HG03066 (cell line): Measurements from ENCODE around the gene CDH20.

Source experiments
- ATAC-seq: cut with Tn5 transposase; IDR thresholded peaks from one replicate; pipeline ENCODE4 v1.9.1; 2021; ENCODE audit warnings: low read depth; ENCODE audit not compliant: unreplicated experiment

Gene CDH20

DNA sequence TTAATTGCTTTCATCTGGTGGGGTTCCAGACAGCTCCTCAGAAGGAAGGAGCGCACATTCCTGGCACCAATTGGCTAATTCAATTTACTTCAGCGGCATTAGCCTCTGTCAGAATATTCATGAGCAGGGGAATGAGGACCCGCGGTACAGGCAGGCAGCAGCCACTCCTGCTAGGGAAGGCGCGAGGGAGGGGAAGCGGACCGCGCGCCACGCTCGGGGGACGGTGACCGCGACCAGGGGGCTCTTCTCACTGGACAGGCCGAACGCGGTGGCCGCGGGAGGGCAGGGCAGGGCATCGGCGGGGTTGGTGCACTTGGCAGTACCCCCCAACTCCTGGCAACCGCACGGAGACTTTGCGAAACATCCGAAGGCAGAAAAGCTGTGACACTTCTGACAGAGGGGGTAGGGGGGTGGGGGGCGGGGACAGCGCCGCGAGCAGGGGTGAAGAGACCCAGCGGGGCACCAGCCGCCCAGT is at the start of gene CDH20:
CDH20 (plus strand) TSS at position 160 of the 475 bp plus-strand sequence.
- ATAC-seq = no peak

- ATAC-seq = no peak
Observed at GRCh38 chr18:61284039-61284438, 49.2 kb upstream of the CDH20 start.

GRCh38 chr18:61285777-61286176 is 47.5 kb upstream of the CDH20 start:
- no peak for ATAC-seq

GRCh38 chr18:61286867-61287266 is 46.4 kb upstream of the CDH20 start:
- no peak for ATAC-seq

GRCh38 chr18:61290616-61291015 is 42.6 kb upstream of the CDH20 start:
- ATAC-seq = no peak

GRCh38 chr18:61292280-61293035 is 40.8 kb upstream of the CDH20 start:
- ATAC-seq = no peak

GRCh38 chr18:61295153-61295552 is 38.1 kb upstream of the CDH20 start:
- ATAC-seq = no peak

GRCh38 chr18:61308004-61308403 is 25.2 kb upstream of the CDH20 start:
- ATAC-seq = no peak

GRCh38 chr18:61308795-61309393 is 24.3 kb upstream of the CDH20 start:
- ATAC-seq = no peak

DNA sequence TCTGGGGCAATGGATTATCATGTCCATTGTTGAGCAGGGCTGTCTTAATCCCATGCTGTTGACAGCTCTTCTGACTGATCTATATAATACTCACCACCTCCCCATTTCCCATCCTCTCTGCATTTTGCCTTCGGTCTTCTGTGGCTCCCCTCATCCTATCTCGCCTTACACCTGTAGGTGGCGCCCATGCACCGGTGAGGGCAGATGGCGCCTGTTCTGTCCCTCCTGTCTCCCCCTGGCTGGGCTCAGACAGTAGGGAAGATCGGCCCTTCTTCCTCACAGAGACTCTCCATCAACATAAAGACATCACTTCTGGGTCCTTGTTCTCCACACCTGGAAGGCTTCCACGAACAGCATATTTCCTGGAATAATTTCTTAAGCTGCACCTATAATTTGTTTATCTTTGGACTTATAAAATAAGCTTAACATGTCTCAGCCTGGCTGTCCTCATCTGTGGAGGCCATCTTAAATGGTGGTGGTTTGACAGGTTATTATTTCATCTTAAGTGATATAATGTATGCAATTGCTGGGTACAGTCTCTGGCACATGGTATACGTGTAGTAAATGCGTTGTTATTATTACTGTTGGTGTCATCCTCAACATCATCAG is 10.9 kb upstream of the CDH20 start:
- ATAC-seq = peak; percentile 94

GRCh38 chr18:61323951-61324350 is 9.3 kb upstream of the CDH20 start:
- no peak for ATAC-seq

DNA sequence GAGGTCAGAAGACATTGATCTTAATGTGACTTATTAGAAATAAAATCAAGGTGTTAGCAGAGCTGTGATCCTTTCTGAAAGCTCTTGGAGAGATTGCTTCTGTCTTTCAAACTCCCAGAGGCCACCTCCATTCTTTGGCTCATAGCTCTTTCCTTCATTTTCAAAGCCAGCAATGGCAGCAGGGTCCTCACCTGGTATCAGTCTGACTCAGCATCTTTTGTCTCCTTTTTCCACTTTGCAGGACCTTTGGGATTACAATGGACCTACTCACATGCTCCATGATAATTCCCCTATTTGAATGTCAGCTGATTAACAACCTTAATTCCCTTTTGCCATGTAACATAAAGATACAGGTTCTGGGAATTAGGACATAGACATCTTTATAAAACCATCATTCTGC is 6.8 kb upstream of the CDH20 start:
- no peak for ATAC-seq

DNA sequence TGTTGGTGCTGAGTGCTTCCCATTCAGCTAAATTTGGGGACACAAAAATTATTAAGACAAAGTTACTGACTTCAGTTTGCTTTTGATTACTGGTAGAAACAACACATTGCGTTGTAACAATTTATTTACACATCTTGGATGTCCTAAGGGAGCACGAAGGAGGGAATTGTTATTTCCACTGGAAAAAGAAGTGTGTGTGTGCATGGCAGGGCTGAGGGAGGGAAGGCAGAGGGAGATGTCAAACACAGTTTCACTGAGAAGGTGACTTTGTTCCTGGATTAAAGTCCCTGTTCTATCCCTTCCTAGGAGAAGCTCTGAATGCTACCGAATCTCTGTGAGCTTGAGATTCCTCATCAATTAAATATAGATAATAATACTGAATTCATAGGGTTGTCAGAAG is 3.8 kb upstream of the CDH20 start:
- no peak for ATAC-seq

- ATAC-seq = no peak
Observed at GRCh38 chr18:61331051-61331450, 2.2 kb upstream of the CDH20 start.

DNA sequence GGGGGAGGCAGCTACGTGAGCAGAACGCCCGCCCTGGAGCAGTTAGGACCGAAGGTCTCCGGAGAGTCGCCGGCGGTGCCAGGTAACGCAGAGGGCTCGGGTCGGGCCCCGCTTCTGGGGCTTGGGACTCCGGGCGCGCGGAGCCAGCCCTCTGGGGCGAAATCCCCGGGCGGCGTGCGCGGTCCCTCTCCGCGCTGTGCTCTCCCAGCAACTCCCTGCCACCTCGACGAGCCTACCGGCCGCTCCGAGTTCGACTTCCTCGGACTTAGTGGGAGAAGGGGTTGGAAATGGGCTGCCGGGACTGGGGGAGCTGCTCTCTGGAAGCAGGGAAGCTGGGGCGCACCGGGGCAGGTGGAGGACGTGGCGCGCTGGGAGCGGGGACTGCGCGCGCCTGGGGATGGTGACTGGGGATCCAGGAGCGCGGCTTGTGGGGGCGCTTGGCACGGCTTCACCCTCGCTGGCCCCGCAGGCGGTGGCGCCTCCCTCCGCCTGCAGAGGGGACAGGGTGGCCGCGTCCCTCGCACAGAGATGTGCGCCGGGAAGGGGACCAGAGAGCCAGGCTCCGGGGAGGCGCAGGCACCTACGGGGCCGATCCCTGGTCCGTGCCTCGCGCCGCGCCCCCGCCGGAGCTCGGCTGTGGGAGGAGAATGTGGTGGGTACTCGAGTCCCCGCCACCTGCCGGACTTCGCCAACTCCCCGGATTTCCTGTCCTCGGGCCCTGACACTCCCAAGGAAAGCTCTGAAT is 688 bp downstream of the CDH20 start:
- ATAC-seq = no peak

GRCh38 chr18:61334491-61334850 is 1.2 kb downstream of the CDH20 start:
- no peak for ATAC-seq

GRCh38 chr18:61334951-61335683 is 1.9 kb downstream of the CDH20 start:
- no peak for ATAC-seq

DNA sequence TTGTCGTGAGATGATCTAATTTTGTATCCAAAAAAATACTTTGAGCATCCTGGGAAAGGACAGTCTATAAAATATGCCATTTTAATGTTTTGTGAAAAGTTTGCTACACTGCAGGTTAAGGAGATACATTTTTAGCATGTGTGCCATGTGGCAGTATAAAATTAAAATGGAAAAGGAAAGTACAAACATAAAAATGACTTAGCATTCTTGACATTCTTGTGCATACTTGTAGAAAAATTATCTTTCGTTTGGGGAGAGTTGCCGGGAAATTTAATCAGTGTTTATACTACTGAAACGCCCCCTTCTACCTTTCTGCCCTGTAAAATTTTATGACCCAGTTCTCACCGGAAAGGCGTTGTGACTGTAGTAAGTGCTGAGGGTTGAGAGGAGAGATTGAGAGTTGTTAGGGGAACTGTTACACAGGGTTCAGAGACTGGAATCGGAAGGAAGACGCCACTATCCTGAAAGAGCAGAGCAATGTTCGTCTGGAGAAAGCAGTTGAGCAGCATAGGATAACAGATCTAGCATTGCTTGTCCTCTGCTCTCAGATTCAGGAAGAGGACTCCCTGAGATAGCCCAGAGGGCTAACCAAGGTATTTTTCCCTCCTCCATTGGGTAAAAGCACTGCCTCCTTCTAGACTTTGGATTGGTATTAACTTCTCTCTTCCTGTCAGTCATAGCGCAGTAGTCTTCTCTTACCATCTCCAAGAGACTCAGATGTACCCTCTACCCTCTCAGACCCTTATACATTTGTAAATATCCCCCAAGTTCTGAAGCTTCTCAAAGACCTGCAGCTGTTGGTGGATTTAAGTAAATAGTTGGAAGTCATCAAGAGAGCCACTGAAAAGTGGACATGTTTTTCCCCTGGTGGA is 2.7 kb downstream of the CDH20 start:
- ATAC-seq = no peak

- ATAC-seq = no peak
Observed at GRCh38 chr18:61336766-61337165, 3.5 kb downstream of the CDH20 start.

DNA sequence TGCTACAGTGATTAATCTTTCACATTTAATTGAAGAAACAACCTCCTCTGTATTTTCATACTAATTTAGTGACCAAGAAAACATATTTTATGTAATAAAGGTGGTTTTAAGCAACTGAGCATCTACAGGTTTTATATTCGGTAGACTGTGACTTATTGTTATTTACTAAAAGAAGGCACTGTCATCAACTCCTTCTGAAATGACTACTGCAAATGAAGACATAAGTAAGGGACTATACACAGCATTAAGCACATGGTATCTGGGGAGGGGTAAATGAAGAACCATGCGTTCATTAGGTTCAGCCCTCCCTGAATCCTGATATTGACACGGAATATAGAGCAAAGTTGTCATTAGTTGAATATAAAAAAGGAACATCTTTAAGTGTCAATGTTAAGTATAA is 4.3 kb downstream of the CDH20 start:
- ATAC-seq = no peak
